Measurements from ENCODE around the gene C3orf85.

The C3orf85 gene

GRCh38 chr3:109140318-109140717 is 3.8 kb downstream of the C3orf85 start:
- in situ Hi-C loops (cut with MboI; ENCODE audit: low pct_unique_long_range_greater_than_20kb, low sequenced_read_pairs) = no loop called here
- no peak for DNase-seq

- in situ Hi-C loops (cut with MboI; ENCODE audit: low pct_unique_long_range_greater_than_20kb, low sequenced_read_pairs) = no loop called here
- no peak for DNase-seq
Measured at GRCh38 chr3:109143646-109144045, 7.1 kb downstream of the C3orf85 start.

- in situ Hi-C loops (cut with MboI; ENCODE audit: low pct_unique_long_range_greater_than_20kb, low sequenced_read_pairs) = no loop called here
- no peak for DNase-seq
Measured at GRCh38 chr3:109149078-109149477, 12.6 kb downstream of the C3orf85 start.

GRCh38 chr3:109152320-109152719 is 15.8 kb downstream of the C3orf85 start:
- DNase-seq = no peak
- in situ Hi-C loops (cut with MboI; ENCODE audit: low pct_unique_long_range_greater_than_20kb, low sequenced_read_pairs) = no loop called here

- in situ Hi-C loops (cut with MboI; ENCODE audit: low pct_unique_long_range_greater_than_20kb, low sequenced_read_pairs) = no loop called here
- DNase-seq = no peak
Measured at GRCh38 chr3:109154979-109155378, 18.5 kb downstream of the C3orf85 start.

- no peak for DNase-seq
- in situ Hi-C loops (cut with MboI; ENCODE audit: low pct_unique_long_range_greater_than_20kb, low sequenced_read_pairs) = no loop called here
Measured at GRCh38 chr3:109155828-109156227, 19.3 kb downstream of the C3orf85 start.

GRCh38 chr3:109161487-109162123 is 25.1 kb downstream of the C3orf85 start:
- in situ Hi-C loops (cut with MboI; ENCODE audit: low pct_unique_long_range_greater_than_20kb, low sequenced_read_pairs) = no loop called here
- DNase-seq = no peak

- in situ Hi-C loops (cut with MboI; ENCODE audit: low pct_unique_long_range_greater_than_20kb, low sequenced_read_pairs) = no loop called here
- DNase-seq = no peak
Measured at GRCh38 chr3:109165905-109166304, 29.4 kb downstream of the C3orf85 start.

GRCh38 chr3:109171479-109171878 is 35.0 kb downstream of the C3orf85 start:
- in situ Hi-C loops (cut with MboI; ENCODE audit: low pct_unique_long_range_greater_than_20kb, low sequenced_read_pairs) = no loop called here

GRCh38 chr3:109175411-109175810 is 38.9 kb downstream of the C3orf85 start:
- in situ Hi-C loops (cut with MboI; ENCODE audit: low pct_unique_long_range_greater_than_20kb, low sequenced_read_pairs) = no loop called here
- no peak for DNase-seq

More at GRCh38 chr3:109171479-109171878, 35.0 kb downstream of the C3orf85 start:
- DNase-seq = no peak

- no peak for DNase-seq
- in situ Hi-C loops (cut with MboI; ENCODE audit: low pct_unique_long_range_greater_than_20kb, low sequenced_read_pairs) = no loop called here
Measured at GRCh38 chr3:109176726-109177125, 40.2 kb downstream of the C3orf85 start.

GRCh38 chr3:109177908-109178307 is 41.4 kb downstream of the C3orf85 start:
- in situ Hi-C loops (cut with MboI; ENCODE audit: low pct_unique_long_range_greater_than_20kb, low sequenced_read_pairs) = no loop called here
- no peak for DNase-seq

- in situ Hi-C loops (cut with MboI; ENCODE audit: low pct_unique_long_range_greater_than_20kb, low sequenced_read_pairs) = no loop called here
- DNase-seq = no peak
Measured at GRCh38 chr3:109178708-109179107, 42.2 kb downstream of the C3orf85 start.

GRCh38 chr3:109184726-109185125 is 48.2 kb downstream of the C3orf85 start:
- in situ Hi-C loops (cut with MboI; ENCODE audit: low pct_unique_long_range_greater_than_20kb, low sequenced_read_pairs) = no loop called here
- DNase-seq = no peak

- in situ Hi-C loops (cut with MboI; ENCODE audit: low pct_unique_long_range_greater_than_20kb, low sequenced_read_pairs) = no loop called here
- DNase-seq = no peak
Measured at GRCh38 chr3:109187390-109187789, 50.9 kb downstream of the C3orf85 start.

GRCh38 chr3:109188741-109189140 is 52.2 kb downstream of the C3orf85 start:
- no peak for DNase-seq
- in situ Hi-C loops (cut with MboI; ENCODE audit: low pct_unique_long_range_greater_than_20kb, low sequenced_read_pairs) = no loop called here

GRCh38 chr3:109191421-109191820 is 54.9 kb downstream of the C3orf85 start:
- DNase-seq = no peak
- in situ Hi-C loops (cut with MboI; ENCODE audit: low pct_unique_long_range_greater_than_20kb, low sequenced_read_pairs) = no loop called here

GRCh38 chr3:109195815-109196214 is 59.3 kb downstream of the C3orf85 start:
- no peak for DNase-seq
- in situ Hi-C loops (cut with MboI; ENCODE audit: low pct_unique_long_range_greater_than_20kb, low sequenced_read_pairs) = no loop called here

Measured in KBM-7 (cell line).